ENCODE data around the gene PIK3CB.

The PIK3CB gene

GRCh38 chr3:138769616-138770015, 65.1 kb downstream of the PIK3CB start:
- Histone ChIP-seq H3K27ac (ENCODE audit: low read depth, low read length, poor library complexity, severe bottlenecking) (no peak overlapping the region), H3K36me3 (ENCODE audit: insufficient read depth, low read length) (peaks cover 32% of the 10 kb centered on the region), H2AFZ (ENCODE audit: low read length) (no peak overlapping the region), H3K9me2 (ENCODE audit: low read depth, low read length) (no peaks in the 10 kb centered on the region), H4K20me1 (ENCODE audit: insufficient read depth, low read length) (no peaks in the 10 kb centered on the region), H3K4me3 (ENCODE audit: low read depth, low read length, poor library complexity, severe bottlenecking) (no peak overlapping the region), H3K9me3 (ENCODE audit: low read length) (peaks cover 30% of the 10 kb centered on the region), H3K9ac (ENCODE audit: low read length) (no peak overlapping the region), H3K4me2 (ENCODE audit: low read length) (no peak overlapping the region), H3K79me2 (ENCODE audit: insufficient read depth, low read length) (no peaks in the 10 kb centered on the region), H3F3A (ENCODE audit: insufficient read depth, low read length) (no peaks in the 10 kb centered on the region), H3K4me1 (ENCODE audit: insufficient read depth, low read length, severe bottlenecking) (no peaks in the 10 kb centered on the region), H3K27me3 (ENCODE audit: insufficient read depth, low read length) (no peaks in the 10 kb centered on the region)
- TF ChIP-seq CTCF (IDR thresholded peaks at IDR 0.05; ENCODE audit: low read length) (no peak), EZH2 (IDR thresholded peaks at IDR 0.05; ENCODE audit: borderline replicate concordance, low read length) (no peak)

- Histone ChIP-seq H3K36me3 (ENCODE audit: insufficient read depth, low read length) (peaks cover 32% of the 10 kb centered on the region), H4K20me1 (ENCODE audit: insufficient read depth, low read length) (no peaks in the 10 kb centered on the region), H3K27ac (ENCODE audit: low read depth, low read length, poor library complexity, severe bottlenecking) (no peak overlapping the region), H3K9me3 (ENCODE audit: low read length) (peaks cover 30% of the 10 kb centered on the region), H3K4me2 (ENCODE audit: low read length) (no peak overlapping the region), H3K9ac (ENCODE audit: low read length) (no peak overlapping the region), H3K79me2 (ENCODE audit: insufficient read depth, low read length) (no peaks in the 10 kb centered on the region), H2AFZ (ENCODE audit: low read length) (no peak overlapping the region), H3K4me1 (ENCODE audit: insufficient read depth, low read length, severe bottlenecking) (no peaks in the 10 kb centered on the region), H3F3A (ENCODE audit: insufficient read depth, low read length) (no peaks in the 10 kb centered on the region), H3K27me3 (ENCODE audit: insufficient read depth, low read length) (no peaks in the 10 kb centered on the region), H3K4me3 (ENCODE audit: low read depth, low read length, poor library complexity, severe bottlenecking) (no peak overlapping the region), H3K9me2 (ENCODE audit: low read depth, low read length) (no peaks in the 10 kb centered on the region)
- TF ChIP-seq CTCF (IDR thresholded peaks at IDR 0.05; ENCODE audit: low read length) = no peak
- TF ChIP-seq EZH2 (IDR thresholded peaks at IDR 0.05; ENCODE audit: borderline replicate concordance, low read length) = no peak
Measured at GRCh38 chr3:138768946-138769345, 65.8 kb downstream of the PIK3CB start.

- no peaks in the 10 kb centered on the region for H3K79me2 ChIP-seq (ENCODE audit: insufficient read depth, low read length)
Measured at GRCh38 chr3:138768125-138768524, 66.6 kb downstream of the PIK3CB start.

More at GRCh38 chr3:138768125-138768524, 66.6 kb downstream of the PIK3CB start:
- TF ChIP-seq EZH2 (IDR thresholded peaks at IDR 0.05; ENCODE audit: borderline replicate concordance, low read length) (no peak), CTCF (IDR thresholded peaks at IDR 0.05; ENCODE audit: low read length) (no peak)
- H3K9me2 ChIP-seq (ENCODE audit: low read depth, low read length) = no peaks in the 10 kb centered on the region
- no peak overlapping the region for H2AFZ ChIP-seq (ENCODE audit: low read length)
- H3K9me3 ChIP-seq (ENCODE audit: low read length) = peaks cover 30% of the 10 kb centered on the region
- H3K27ac ChIP-seq (ENCODE audit: low read depth, low read length, poor library complexity, severe bottlenecking) = no peak overlapping the region
- no peaks in the 10 kb centered on the region for H3K27me3 ChIP-seq (ENCODE audit: insufficient read depth, low read length)
- no peaks in the 10 kb centered on the region for H3F3A ChIP-seq (ENCODE audit: insufficient read depth, low read length)
- no peaks in the 10 kb centered on the region for H3K4me1 ChIP-seq (ENCODE audit: insufficient read depth, low read length, severe bottlenecking)
- H3K4me3 ChIP-seq (ENCODE audit: low read depth, low read length, poor library complexity, severe bottlenecking) = no peak overlapping the region
- no peak overlapping the region for H3K9ac ChIP-seq (ENCODE audit: low read length)
- H4K20me1 ChIP-seq (ENCODE audit: insufficient read depth, low read length) = no peaks in the 10 kb centered on the region
- H3K4me2 ChIP-seq (ENCODE audit: low read length) = no peak overlapping the region
- peaks cover 32% of the 10 kb centered on the region for H3K36me3 ChIP-seq (ENCODE audit: insufficient read depth, low read length)

Measured in OCI-LY1 (cell line).